GM18511 (cell line): Measurements from ENCODE around the gene WWP2.

Source experiments
- ATAC-seq: cut with Tn5 transposase; IDR thresholded peaks from one replicate; pipeline ENCODE4 v1.9.1; 2021; ENCODE audit warnings: mild to moderate bottlenecking, moderate library complexity; ENCODE audit not compliant: unreplicated experiment

Gene WWP2

DNA sequence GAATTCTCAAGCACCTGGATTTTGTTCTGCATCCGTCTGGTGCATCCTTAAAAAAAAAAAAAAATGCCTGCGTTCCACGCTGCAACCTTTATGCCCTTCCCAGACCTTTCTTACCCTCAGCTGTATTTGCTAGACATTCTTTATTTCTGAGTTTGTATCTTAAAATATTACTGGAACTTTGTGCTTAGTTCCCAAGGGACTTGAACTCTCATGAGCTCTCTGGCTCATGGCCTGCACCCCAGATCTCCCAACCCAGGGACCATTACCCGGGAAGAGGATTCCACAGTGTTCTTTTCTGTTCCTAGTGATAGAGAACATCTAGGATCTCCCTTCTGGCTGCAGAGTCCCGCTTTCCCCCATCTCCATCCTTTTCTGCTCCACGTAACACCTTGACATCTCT, 160.1 kb downstream of the WWP2 start:
- no peak for ATAC-seq

DNA sequence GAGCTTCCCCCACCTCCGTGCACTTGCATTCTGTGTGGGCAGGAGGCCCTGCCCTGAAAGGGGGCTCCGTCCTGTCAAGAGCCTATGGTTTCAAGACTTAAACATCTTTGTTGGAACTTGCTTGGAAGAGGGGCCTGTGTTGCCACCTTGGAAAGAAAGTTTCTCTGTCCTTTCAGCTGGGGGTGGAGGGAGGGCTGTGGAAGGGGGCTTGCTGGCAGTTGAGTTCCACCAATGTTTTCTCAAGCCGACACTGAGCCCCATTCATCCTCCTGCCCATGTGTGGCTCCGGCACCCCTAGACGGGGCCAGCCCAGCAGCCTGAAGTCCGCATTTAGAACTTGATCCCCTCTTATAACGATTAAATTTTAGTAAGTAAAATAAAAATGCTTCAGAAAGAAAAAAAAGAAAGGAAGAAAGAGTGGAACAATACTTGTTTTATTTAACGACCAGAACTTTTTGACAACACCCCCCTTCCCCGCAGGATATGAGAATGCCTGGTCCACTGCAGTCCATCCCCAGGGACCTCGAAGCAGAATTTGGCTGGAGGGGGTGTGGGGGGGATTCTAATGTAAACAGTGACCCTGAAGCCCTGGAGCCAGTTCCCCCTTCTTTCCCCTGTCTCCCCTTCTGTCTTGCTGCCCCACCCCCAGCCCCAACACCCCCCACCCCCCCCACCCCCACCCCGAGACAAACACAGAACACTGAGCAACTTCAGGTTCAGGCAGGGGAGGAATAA, 162.1 kb downstream of the WWP2 start:
- no peak for ATAC-seq

- ATAC-seq, result no peak
Measured at GRCh38 chr16:69924777-69925191, 162.7 kb downstream of the WWP2 start.

DNA sequence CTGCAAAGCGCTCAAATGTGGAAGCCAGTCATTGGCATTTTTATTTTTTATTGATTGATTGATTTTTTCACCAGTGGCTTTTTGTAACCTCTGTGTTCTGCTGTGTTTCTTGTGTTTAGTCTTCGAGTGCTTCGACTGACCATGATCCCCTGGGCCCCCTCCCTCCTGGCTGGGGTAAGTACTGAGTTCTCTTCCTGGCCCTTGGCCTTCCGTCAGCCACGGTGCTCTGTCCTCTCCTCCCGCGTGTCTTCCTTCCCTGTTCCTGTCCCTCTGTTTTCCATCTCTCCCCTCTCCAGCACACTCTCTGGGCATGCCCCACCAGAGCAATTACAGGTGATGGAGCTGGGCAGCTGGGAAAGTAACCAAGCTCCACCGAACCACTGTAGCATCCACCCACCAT, 163.2 kb downstream of the WWP2 start:
- ATAC-seq, result no peak

DNA sequence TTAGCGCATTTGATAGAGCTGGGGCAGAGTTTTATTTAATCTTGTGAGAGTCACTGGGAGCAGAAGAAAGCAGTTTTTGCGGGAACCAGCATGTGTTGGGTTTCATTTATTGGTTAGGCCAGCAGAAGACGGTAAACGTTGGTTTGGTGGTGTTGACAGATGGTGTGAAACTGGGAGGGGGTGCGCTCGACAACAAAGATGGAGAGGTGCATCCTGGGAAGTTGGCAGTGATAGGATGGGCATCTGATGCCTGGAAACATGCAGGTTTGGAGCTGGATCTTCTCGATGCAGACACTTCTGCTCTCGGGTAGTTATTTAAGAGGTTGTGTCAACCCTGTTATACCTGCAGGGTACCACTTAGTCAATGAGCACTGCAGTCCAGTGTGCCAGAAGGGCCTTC, 164.1 kb downstream of the WWP2 start:
- ATAC-seq, result no peak

GRCh38 chr16:69927056-69927757, 165.1 kb downstream of the WWP2 start:
- ATAC-seq, result no peak

GRCh38 chr16:69928856-69929400, 166.8 kb downstream of the WWP2 start:
- no peak for ATAC-seq

DNA sequence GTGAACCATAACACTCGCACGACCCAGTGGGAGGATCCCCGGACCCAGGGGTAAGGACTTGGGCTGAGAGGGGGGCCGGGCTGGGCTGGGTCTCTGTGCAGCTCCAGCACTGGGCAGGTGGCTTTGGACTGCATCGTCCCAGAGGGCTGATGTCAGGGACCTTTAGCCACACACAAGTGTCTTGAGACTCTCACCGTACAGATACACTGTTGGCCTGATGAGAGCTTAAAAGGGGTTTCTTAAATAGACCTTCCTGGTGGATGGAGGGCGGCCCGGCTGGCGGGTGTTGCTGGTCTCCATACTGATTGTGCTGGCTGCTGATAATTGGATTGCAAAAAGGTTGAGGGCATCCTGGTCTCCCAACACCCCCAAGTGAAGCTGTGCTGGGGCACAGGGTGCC, 167.3 kb downstream of the WWP2 start:
- no peak for ATAC-seq

DNA sequence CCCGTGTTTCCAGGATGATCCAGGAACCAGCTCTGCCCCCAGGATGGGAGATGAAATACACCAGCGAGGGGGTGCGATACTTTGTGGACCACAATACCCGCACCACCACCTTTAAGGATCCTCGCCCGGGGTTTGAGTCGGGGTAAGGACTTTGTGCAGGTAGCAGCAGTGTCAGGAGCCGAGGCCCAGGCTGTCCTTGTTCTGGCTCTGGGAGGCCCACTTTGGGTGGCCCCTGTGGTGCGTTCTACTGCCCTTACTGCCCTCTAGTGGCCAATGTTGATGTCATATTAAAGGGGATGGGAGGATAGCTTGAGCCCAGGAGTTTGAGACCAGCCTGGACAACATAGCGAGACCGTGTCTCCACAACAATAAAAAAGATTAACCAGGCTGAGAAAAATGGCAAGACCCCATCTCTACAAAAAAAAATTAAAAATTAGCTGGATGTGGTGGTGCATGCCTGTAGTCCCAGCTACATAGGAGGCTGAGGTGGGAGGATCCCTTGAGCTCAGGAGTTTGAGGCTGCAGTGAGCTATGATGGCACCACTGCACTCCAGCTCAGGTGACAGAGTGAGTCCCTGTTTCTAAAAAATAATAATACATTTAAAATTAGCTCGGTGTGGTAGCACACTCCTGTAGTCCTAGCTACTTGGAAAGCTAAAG, 168.1 kb downstream of the WWP2 start:
- ATAC-seq, result no peak

GRCh38 chr16:69931631-69932030, 169.5 kb downstream of the WWP2 start:
- ATAC-seq, result no peak

DNA sequence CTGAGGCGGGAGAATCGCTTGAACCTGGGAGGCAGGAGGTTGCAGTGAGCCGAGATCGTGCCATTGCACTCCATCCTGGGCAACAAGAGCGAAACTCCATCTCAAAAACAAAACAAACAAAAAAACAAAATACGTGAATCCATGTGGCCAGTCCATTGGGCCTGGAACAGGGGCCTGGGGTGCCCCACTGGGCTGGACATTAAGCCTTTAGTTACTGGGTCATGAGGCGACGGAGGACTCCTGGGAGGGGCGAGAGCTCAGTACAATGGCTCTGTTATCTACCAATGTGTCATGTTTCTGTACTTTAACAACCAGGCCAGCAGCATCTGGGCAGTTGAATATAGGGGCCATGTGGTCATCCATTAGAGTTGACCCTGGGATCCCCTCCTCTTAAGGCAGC, 170.1 kb downstream of the WWP2 start:
- no peak for ATAC-seq

- no peak for ATAC-seq
Measured at GRCh38 chr16:69932691-69933392, 170.7 kb downstream of the WWP2 start.

DNA sequence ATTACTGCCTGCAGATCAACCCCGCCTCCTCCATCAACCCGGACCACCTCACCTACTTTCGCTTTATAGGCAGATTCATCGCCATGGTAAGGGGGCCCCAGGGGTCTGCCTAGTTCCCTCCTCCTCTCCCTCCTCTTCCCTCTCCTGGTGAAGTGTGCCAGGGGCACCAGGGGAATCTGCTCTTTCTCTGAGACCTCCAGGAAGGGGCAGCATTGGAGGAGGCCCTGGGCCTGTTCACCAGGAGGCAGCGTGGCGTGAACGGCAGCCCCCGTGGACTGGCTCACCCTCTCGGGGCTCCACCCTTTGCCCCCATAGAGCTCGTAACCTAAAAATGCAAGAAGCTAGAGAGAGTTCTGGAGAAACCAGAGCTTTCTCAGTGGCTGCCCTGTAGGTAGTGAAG, 171.9 kb downstream of the WWP2 start:
- ATAC-seq, result no peak

- no peak for ATAC-seq
Measured at GRCh38 chr16:69934751-69935150, 172.6 kb downstream of the WWP2 start.

DNA sequence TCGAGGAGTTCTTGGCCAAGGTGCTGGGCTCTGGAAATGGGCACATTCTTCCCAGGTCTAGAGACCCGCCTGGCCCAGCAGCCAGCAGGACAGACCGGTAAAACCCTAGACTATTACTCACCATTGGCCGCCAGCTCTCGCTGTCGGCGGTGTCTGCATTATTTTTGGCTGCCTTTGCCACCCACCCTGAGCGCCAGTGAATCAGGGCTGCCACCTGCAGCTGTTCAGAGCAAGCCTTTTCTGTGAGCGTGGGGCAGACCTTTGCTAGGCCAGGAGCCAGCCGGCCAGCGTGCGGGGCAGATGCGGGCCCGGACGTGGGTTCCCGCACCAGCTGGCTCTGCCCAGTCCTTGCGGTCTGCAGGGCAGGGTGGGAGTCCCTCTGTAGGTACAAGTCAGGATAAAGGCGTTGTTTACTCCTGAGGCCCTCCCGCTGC, 173.2 kb downstream of the WWP2 start:
- no peak for ATAC-seq

GRCh38 chr16:69935740-69936139, 173.6 kb downstream of the WWP2 start:
- ATAC-seq, result no peak

GRCh38 chr16:69936252-69936651, 174.1 kb downstream of the WWP2 start:
- ATAC-seq, result no peak

DNA sequence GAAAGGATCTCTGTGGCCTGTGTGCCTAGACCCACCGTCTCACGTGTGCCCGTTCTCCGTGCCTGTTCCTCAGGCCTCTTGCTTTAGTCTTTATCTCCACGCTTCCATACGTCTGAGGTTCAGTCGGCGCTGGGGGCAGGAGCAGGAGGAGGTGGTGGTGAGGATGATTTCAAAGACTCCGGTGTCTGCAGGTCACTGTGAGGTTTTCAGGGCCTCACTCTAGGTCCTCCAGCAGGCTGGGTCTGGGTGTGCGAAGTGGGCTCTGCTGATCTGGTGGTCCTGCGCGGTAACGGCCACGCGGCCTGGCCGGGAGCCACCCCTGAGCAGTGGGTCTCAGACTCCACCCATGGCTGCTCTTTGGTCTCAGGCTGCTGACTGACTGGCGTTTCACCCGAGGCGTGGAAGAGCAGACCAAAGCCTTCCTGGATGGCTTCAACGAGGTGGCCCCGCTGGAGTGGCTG, 174.6 kb downstream of the WWP2 start:
- ATAC-seq, result no peak

- ATAC-seq, result no peak
Measured at GRCh38 chr16:69937465-69937951, 175.4 kb downstream of the WWP2 start.

GRCh38 chr16:69938981-69939820, 177.1 kb downstream of the WWP2 start:
- no peak for ATAC-seq
